Fibroblast of peridontal ligament (primary cell): Measurements from ENCODE around the gene SARNP.

Experiments used
- DNase-seq: peaks from one replicate; pipeline ENCODE4 v3.0.0-alpha.2; 2010; ENCODE audit errors: extremely low read depth

SARNP gene

DNA sequence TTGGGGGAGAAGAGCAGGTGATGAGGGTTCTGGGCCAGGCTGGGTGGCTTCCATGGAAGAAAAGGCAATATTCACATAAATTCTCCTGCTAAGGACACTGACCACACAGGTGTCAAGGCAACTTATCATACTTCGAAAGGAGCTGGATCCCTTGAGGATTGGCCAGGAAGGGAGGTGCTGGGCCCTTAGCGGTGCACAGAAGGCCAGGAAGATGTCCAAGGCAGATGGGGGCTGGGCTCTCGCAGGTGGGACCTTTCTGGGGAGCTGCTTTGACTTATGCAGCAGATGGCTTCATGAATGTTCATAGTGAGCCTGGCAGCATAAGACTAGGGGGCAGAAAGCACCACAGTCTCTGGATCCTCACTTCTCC lies 92.6 kb downstream of the SARNP start:
- DNase-seq: no peak

DNA sequence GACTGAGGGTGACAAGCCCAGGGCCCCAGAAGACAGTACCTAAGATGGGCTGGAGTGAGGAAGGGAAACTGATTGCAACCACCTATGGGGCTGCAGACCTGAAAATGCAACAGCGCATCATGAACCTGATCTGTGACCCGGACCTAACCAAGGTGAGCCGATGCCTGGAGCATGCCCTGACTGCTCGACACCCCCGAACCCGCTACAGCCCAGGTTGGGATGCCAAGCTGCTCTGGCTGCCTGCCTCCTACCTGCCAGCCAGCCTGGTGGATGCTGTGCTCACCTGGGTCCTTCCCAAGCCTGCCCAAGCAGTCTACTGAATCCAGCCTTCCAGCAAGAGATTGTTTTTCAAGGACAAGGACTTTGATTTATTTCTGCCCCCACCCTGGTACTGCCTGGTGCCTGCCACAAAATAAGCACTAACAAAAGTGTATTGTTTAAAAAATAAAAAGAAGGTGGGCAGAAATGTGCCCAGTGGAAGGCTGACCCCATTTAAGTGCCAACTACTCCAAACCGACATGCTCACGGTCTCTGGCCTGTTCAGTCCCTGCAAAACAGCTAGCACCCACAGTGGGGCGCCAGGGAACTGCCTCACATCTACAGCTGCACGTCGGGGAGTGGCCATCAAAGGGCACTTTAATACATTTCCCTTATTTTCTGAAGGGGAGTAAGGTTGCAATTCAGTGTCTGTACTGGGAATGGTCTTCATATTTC lies 93.1 kb downstream of the SARNP start:
- peak; percentile 80 for DNase-seq

GRCh38 chr12:55723516-55724225 lies 93.9 kb downstream of the SARNP start:
- no peak for DNase-seq

GRCh38 chr12:55722948-55723347 lies 94.6 kb downstream of the SARNP start:
- no peak for DNase-seq

DNA sequence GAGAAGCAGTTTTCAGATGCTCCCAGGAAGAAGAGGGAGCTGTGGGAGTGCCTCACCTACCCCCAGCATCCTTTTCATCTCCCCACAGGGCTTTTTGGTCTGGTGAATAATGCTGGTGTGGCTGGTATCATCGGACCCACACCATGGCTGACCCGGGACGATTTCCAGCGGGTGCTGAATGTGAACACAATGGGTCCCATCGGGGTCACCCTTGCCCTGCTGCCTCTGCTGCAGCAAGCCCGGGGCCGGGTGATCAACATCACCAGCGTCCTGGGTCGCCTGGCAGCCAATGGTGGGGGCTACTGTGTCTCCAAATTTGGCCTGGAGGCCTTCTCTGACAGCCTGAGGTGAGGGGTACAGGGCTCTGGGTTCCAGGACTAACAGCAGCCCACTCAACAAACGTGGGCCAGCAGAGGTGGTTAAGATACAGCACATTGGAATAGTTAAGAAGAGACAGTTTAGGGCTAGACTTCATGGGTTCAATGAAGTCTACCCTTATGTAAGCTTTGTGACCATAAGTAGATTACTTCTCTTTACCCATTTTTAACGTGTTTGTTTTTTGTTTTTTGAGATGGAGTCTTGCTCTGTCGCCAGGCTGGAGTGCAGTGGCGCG lies 95.8 kb downstream of the SARNP start:
- DNase-seq: no peak

GRCh38 chr12:55720894-55721444 lies 96.6 kb downstream of the SARNP start:
- peak; percentile 98 for DNase-seq

GRCh38 chr12:55720071-55720564 lies 97.4 kb downstream of the SARNP start, which contains the start of gene RDH5:
Gene RDH5 (plus strand): TSS chr12:55720393. CDS start chr12:55721185, 792 bp downstream.
- DNase-seq: peak; percentile 94

- no peak for DNase-seq
Measured at GRCh38 chr12:55719371-55719770, 98.2 kb downstream of the SARNP start.

GRCh38 chr12:55718624-55719275 lies 98.8 kb downstream of the SARNP start:
- DNase-seq: peak; percentile 82

- DNase-seq: no peak
Measured at GRCh38 chr12:55718015-55718414, 99.5 kb downstream of the SARNP start.

GRCh38 chr12:55717011-55718007 lies 100.2 kb downstream of the SARNP start:
- no peak for DNase-seq

GRCh38 chr12:55716582-55716957 lies 101.0 kb downstream of the SARNP start:
- no peak for DNase-seq

- DNase-seq: peak; percentile 87
Measured at GRCh38 chr12:55715833-55716581, 101.5 kb downstream of the SARNP start, which contains the start of gene BLOC1S1. Gene BLOC1S1 (plus strand): TSS chr12:55716046. CDS start chr12:55716052, 6 bp downstream.

- DNase-seq: no peak
Measured at GRCh38 chr12:55715169-55715764, 102.3 kb downstream of the SARNP start.

DNA sequence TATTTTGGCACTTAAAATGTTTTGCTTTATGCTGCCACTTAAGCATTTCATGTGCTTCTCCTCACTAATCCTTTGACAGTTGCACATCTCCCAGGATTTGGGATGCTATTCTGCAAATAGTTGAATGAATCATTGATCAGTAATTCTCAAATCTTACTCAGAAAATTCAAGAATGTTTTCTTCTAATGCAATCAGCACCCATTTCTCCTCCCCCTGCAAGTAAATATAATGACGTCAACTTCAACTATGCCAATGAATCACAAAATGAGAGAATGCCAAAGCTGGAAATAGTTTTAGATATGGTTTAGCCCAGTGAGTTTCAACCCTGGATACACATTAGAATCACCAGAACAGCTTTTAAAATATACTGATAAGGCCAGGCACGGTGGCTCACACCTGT lies 103.8 kb downstream of the SARNP start:
- peak; percentile 97 for DNase-seq

DNA sequence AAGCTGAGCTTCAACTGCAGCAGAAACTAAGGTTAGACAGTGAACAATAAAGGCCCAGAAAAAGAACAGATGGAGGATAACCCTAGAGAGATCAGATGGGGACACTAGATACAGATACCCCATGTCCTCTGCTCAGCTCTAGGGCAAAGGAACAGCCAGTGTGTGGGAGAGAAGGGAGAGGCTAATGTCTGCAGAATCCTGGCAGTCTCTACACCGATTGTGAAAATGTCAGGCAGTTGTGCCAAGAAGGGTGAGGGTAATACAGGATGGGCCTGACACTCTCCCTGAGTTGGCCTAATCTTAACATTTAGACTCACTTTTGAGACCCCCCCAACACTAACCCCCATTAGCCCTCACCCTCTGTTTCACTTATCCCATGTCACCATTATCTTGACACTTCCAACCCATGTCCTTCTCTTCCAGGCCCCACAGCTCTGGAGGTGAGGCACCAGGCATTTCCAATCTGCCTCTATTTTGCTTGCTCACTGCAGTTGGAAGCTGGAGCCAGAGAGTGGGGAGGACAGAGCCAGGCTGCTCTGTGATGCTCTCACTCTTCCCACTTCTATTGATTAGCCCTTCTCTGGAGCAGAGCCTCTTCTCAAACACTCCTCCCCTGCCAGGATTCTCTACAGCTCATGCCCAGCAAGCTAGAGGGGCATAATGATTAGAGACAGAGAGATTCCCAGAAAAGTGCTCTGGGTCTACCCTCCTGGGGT lies 104.7 kb downstream of the SARNP start:
- DNase-seq: peak; percentile 40

DNA sequence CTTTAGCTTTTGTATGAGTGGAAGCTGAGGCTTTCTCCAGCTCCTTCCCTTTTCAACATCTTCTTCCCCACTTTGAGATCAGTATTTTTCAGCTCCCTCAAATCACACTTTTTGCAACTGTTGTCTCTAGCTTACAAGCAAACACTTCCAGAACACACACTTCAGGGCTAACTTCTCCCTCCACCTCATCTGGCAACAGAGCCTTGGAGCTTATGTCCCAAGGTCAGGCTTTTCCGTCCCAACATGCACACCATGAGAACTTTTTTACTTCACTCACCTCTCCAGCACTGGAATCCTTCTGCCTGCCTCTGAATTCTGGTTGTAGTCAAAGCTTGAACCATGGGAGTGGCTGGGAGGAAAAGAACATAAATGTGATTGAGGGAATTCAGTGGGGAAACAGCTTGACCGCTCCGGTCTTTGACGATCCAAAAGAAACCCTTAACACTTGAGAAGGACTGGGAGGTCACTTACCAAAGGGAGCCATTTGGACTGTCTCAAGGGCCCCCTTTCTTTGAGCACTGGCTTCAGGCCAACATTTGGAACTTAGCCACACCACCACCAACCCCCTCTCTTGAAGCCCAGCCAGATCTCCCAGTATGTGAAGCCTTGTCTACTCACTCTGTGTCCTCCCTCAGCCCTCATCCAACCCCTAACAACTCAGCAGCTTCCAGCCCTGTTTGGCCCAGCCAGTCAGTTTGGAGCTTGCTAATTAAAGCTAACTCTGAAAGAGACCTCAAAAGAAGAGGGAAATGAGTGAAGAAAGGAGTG lies 105.6 kb downstream of the SARNP start:
- no peak for DNase-seq

DNA sequence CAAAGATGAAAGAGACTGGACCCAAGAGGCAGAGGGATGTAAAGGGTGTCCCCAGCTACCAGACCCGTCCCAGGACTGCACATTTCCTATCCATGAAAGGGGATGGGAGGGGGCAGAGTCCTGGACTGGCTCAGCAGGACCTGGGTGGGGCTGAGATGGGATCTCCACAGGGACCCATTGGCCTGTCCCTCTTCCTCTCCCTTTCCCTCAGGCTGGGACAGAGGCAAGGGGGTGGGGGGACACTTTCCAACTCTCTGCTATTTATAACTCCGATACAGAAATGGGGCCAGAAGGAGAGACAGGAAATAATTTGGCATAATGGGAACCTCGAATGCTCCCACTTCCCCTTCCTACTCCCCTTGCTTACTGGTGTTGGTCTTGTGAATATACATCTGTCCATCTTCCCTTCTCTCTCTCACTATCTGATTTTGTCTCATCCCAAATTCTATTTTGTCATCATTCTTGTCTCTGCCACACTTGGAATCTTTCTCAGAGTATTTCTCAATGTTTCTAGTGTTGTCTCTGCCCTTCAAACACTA lies 108.8 kb downstream of the SARNP start:
- no peak for DNase-seq
